HEK293 (cell line): ENCODE measurements around the gene ADCY4.

Experiments
- GLI4 ChIP-seq: fragments of 450-650 bp; formaldehyde crosslinking; IDR thresholded peaks from 2 replicates; pipeline ENCODE4 v1.5.1; 2016; ENCODE audit warnings: missing biosample characterization, missing genetic modification characterization
- GLIS1 ChIP-seq: fragments of 450-650 bp; formaldehyde crosslinking; IDR thresholded peaks from 2 replicates; pipeline ENCODE4 v1.5.1; 2016; ENCODE audit warnings: missing biosample characterization, missing genetic modification characterization
- KLF10 ChIP-seq: fragments of 450-650 bp; IDR thresholded peaks from 2 replicates; pipeline ENCODE4 v1.5.1; 2018; ENCODE audit warnings: missing biosample characterization, mild to moderate bottlenecking, missing genetic modification characterization
- KLF7 ChIP-seq: fragments of 450-650 bp; formaldehyde crosslinking; IDR thresholded peaks from 2 replicates; pipeline ENCODE4 v1.5.1; 2016; ENCODE audit warnings: missing biosample characterization, missing genetic modification characterization, borderline replicate concordance
- MYNN ChIP-seq: fragments of 450-650 bp; formaldehyde crosslinking; IDR thresholded peaks from 2 replicates; pipeline ENCODE4 v1.5.1; 2016; ENCODE audit warnings: missing biosample characterization, missing genetic modification characterization, borderline replicate concordance
- MZF1 ChIP-seq: fragments of 450-650 bp; formaldehyde crosslinking; IDR thresholded peaks from 2 replicates; pipeline ENCODE4 v1.5.1; 2017; ENCODE audit warnings: missing biosample characterization, missing genetic modification characterization, borderline replicate concordance
- YY2 ChIP-seq: fragments of 450-650 bp; formaldehyde crosslinking; IDR thresholded peaks from 2 replicates; pipeline ENCODE4 v1.5.1; 2016; ENCODE audit warnings: missing biosample characterization, missing genetic modification characterization
- ZFP37 ChIP-seq: fragments of 450-650 bp; formaldehyde crosslinking; IDR thresholded peaks from 2 replicates; pipeline ENCODE4 v1.5.1; 2016; ENCODE audit warnings: missing biosample characterization, missing genetic modification characterization
- ZNF138 ChIP-seq: fragments of 450-650 bp; formaldehyde crosslinking; IDR thresholded peaks from 2 replicates; pipeline ENCODE4 v1.5.1; 2016; ENCODE audit warnings: missing biosample characterization, missing genetic modification characterization, borderline replicate concordance
- ZNF184 ChIP-seq: fragments of 450-650 bp; IDR thresholded peaks from 2 replicates; pipeline ENCODE4 v1.5.1; 2018; ENCODE audit warnings: missing biosample characterization, mild to moderate bottlenecking, missing genetic modification characterization
- ZNF23 ChIP-seq: fragments of 450-650 bp; formaldehyde crosslinking; IDR thresholded peaks from 2 replicates; pipeline ENCODE4 v1.5.1; 2016; ENCODE audit warnings: missing biosample characterization, missing genetic modification characterization, borderline replicate concordance
- ZNF24 ChIP-seq: fragments of 450-650 bp; formaldehyde crosslinking; IDR thresholded peaks from 2 replicates; pipeline ENCODE4 v1.5.1; 2016; ENCODE audit warnings: missing biosample characterization, missing genetic modification characterization
- ZNF248 ChIP-seq: fragments of 450-650 bp; formaldehyde crosslinking; IDR thresholded peaks from 2 replicates; pipeline ENCODE4 v1.5.1; 2017; ENCODE audit warnings: missing biosample characterization, missing genetic modification characterization
- ZNF341 ChIP-seq: fragments of 450-650 bp; formaldehyde crosslinking; IDR thresholded peaks from 2 replicates; pipeline ENCODE4; 2016; ENCODE audit warnings: low read depth, missing biosample characterization, missing genetic modification characterization
- ZNF629 ChIP-seq: fragments of 450-650 bp; formaldehyde crosslinking; IDR thresholded peaks from 2 replicates; pipeline ENCODE4 v1.5.1; 2017; ENCODE audit warnings: missing biosample characterization, missing genetic modification characterization
- ZNF670 ChIP-seq: fragments of 450-650 bp; formaldehyde crosslinking; IDR thresholded peaks from 2 replicates; pipeline ENCODE4 v1.5.1; 2016; ENCODE audit warnings: missing biosample characterization, missing genetic modification characterization, low read depth
- ZNF768 ChIP-seq: fragments of 450-650 bp; formaldehyde crosslinking; IDR thresholded peaks from 2 replicates; pipeline ENCODE4 v1.5.1; 2018; ENCODE audit warnings: missing biosample characterization, mild to moderate bottlenecking, missing genetic modification characterization
- TF ChIP-seq, protein P1 (sequence below): fragments of 450-650 bp; formaldehyde crosslinking; IDR thresholded peaks from 2 replicates; pipeline ENCODE4 v1.5.1; 2016; ENCODE audit warnings: missing biosample characterization, missing genetic modification characterization
- TF ChIP-seq, protein P2 (sequence below): fragments of 450-650 bp; formaldehyde crosslinking; IDR thresholded peaks from 2 replicates; pipeline ENCODE4 v1.5.1; 2016; ENCODE audit warnings: missing biosample characterization, missing genetic modification characterization
- TF ChIP-seq, protein P3 (sequence below): fragments of 450-650 bp; formaldehyde crosslinking; IDR thresholded peaks from 2 replicates; pipeline ENCODE4 v1.5.1; 2016; ENCODE audit warnings: missing biosample characterization, missing genetic modification characterization, low read depth
- TF ChIP-seq, protein P4 (sequence below): fragments of 450-650 bp; formaldehyde crosslinking; IDR thresholded peaks from 2 replicates; pipeline ENCODE4 v1.5.1; 2016; ENCODE audit warnings: missing biosample characterization, missing genetic modification characterization

ADCY4 gene

DNA sequence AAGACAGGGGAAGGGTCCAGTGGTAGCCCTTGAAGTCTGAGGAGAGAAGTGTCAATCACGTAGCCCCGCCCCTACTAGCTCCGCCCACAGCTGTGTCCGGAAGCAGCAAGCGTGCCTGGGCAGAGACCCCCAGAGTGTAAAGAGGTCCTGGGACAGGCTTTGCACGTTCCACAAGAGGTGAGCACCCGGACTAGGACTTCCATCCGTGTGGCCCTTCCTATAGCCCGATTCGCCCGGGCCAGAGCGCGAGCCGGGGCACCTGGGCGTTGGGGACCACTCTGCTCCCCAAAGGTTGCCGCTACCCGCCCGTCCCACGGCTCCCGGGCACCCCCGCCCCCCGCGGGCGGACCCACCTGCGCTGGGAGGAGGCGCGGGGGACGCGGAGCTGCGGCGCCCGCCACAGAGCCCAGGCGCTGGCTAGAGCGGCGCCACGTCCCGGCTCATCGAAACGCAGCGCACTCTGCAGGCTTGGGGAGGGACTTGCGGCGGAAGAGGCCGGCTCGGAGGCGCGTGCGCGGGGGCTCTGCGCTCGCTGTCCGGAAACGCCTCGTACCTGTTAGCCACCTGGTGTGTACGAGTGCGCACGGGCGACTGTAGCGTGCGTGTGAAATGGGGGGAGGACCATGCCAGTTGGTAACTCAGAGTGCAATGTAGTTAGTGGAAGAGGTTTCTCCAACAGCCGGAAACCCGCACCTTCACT lies 63.6 kb downstream of the ADCY4 start, which contains the start of gene RABGGTA (continued):
- TF ChIP-seq YY2 (tag by site-specific recombination) = no peak; the same call in 1 of the 2 replicates
- TF ChIP-seq ZNF23 = no peak
- TF ChIP-seq ZNF341 (tag by site-specific recombination) = no peak
- peak; percentile 61; the same call in 1 of the 2 replicates for TF ChIP-seq MZF1 (tag by site-specific recombination)
- TF ChIP-seq KLF10 (tag by site-specific recombination) = peak; percentile 79; the same call in 1 of the 2 replicates
- TF ChIP-seq ZNF24 (tag by site-specific recombination) = no peak
- TF ChIP-seq KLF7 (tag by site-specific recombination) = 0 out of 2 replicates have a peak, but pooled peaks have one; percentile 28
- no peak for TF ChIP-seq ZNF138 (tag by site-specific recombination)
- TF ChIP-seq MYNN (tag by site-specific recombination) = no peak
- TF ChIP-seq ZNF248 = no peak
- no peak; the same call in none of the 2 replicates for TF ChIP-seq ZNF629 (tag by site-specific recombination)
- TF ChIP-seq, protein P1, sequence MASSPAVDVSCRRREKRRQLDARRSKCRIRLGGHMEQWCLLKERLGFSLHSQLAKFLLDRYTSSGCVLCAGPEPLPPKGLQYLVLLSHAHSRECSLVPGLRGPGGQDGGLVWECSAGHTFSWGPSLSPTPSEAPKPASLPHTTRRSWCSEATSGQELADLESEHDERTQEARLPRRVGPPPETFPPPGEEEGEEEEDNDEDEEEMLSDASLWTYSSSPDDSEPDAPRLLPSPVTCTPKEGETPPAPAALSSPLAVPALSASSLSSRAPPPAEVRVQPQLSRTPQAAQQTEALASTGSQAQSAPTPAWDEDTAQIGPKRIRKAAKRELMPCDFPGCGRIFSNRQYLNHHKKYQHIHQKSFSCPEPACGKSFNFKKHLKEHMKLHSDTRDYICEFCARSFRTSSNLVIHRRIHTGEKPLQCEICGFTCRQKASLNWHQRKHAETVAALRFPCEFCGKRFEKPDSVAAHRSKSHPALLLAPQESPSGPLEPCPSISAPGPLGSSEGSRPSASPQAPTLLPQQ (tag by site-specific recombination) = peak; percentile 99
- TF ChIP-seq ZFP37 = no peak
- no peak for TF ChIP-seq ZNF670 (tag by site-specific recombination)
- TF ChIP-seq, protein P2, sequence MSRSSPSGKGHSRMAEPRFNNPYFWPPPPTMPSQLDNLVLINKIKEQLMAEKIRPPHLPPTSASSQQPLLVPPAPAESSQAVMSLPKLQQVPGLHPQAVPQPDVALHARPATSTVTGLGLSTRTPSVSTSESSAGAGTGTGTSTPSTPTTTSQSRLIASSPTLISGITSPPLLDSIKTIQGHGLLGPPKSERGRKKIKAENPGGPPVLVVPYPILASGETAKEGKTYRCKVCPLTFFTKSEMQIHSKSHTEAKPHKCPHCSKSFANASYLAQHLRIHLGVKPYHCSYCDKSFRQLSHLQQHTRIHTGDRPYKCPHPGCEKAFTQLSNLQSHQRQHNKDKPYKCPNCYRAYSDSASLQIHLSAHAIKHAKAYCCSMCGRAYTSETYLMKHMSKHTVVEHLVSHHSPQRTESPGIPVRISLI (tag by site-specific recombination) = no peak
- TF ChIP-seq, protein P3, sequence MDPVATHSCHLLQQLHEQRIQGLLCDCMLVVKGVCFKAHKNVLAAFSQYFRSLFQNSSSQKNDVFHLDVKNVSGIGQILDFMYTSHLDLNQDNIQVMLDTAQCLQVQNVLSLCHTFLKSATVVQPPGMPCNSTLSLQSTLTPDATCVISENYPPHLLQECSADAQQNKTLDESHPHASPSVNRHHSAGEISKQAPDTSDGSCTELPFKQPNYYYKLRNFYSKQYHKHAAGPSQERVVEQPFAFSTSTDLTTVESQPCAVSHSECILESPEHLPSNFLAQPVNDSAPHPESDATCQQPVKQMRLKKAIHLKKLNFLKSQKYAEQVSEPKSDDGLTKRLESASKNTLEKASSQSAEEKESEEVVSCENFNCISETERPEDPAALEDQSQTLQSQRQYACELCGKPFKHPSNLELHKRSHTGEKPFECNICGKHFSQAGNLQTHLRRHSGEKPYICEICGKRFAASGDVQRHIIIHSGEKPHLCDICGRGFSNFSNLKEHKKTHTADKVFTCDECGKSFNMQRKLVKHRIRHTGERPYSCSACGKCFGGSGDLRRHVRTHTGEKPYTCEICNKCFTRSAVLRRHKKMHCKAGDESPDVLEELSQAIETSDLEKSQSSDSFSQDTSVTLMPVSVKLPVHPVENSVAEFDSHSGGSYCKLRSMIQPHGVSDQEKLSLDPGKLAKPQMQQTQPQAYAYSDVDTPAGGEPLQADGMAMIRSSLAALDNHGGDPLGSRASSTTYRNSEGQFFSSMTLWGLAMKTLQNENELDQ = no peak
- TF ChIP-seq GLIS1 (tag by site-specific recombination) = peak; percentile 78
- TF ChIP-seq ZNF184 (tag by site-specific recombination) = no peak
- TF ChIP-seq GLI4 (tag by site-specific recombination) = no peak
- TF ChIP-seq, protein P4, sequence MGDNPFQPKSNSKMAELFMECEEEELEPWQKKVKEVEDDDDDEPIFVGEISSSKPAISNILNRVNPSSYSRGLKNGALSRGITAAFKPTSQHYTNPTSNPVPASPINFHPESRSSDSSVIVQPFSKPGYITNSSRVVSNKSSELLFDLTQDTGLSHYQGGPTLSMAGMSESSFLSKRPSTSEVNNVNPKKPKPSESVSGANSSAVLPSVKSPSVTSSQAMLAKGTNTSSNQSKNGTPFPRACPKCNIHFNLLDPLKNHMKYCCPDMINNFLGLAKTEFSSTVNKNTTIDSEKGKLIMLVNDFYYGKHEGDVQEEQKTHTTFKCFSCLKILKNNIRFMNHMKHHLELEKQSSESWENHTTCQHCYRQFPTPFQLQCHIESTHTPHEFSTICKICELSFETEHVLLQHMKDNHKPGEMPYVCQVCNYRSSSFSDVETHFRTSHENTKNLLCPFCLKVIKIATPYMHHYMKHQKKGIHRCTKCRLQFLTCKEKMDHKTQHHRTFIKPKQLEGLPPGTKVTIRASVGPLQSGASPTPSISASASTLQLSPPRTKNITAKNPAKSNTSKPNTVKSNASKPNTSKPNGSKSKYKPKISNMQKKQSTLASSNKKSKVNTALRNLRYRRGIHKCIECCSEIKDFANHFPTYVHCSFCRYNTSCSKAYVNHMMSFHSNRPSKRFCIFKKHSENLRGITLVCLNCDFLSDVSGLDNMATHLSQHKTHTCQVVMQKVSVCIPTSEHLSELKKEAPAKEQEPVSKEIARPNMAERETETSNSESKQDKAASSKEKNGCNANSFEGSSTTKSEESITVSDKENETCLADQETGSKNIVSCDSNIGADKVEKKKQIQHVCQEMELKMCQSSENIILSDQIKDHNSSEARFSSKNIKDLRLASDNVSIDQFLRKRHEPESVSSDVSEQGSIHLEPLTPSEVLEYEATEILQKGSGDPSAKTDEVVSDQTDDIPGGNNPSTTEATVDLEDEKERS = no peak
- no peak for TF ChIP-seq ZNF768 (tag by site-specific recombination)
